Peyer's patch (tissue), 4 donors: ENCODE measurements around the gene SPATA9. TPM values are rescaled to one million over a fixed set of nuclear protein-coding genes. Genes with fewer than 3 reads are reported as not detected.
"Not testable (repeated sequence)": the region's sequence is repeated elsewhere in the genome, so short reads cannot be mapped to it uniquely, and the experiment has no call there.

ENCODE experiments used
- DNase-seq, 3 donors: peaks; one replicate each; pipeline ENCODE4 v3.0.0-alpha.2; 2017 to 2019
- H3K27ac ChIP-seq, 4 donors: fragments of 200-600 bp; sonication (generic); one replicate each; pipeline ENCODE4 v1.5.1; 2016 to 2019
- H3K27me3 ChIP-seq, 2 donors: fragments of 200-600 bp; sonication (generic); one replicate each; pipeline ENCODE4 v1.5.1; 2019
- H3K36me3 ChIP-seq, 3 donors: fragments of 200-600 bp; sonication (generic); one replicate each; pipeline ENCODE4 v1.5.1; 2016 to 2019
- H3K4me1 ChIP-seq, 4 donors: fragments of 200-600 bp; sonication (generic); one replicate each; pipeline ENCODE4 v1.5.1; 2016 to 2019
- H3K4me3 ChIP-seq, 4 donors: fragments of 200-600 bp; sonication (generic); 1 replicate in 3 of 4; 2 replicates in 1 of 4; pipeline ENCODE4 v1.5.1; 2016 to 2019; ENCODE audit warnings: mild to moderate bottlenecking in 1 of 4
- H3K9me3 ChIP-seq, 4 donors: fragments of 200-600 bp; sonication (generic); one replicate each; pipeline ENCODE4 v1.5.1; 2016 to 2019; ENCODE audit warnings: mild to moderate bottlenecking in 1 of 4
- CTCF ChIP-seq, 6 experiments: fragments of 450-650 bp in 4 of 6; fragments of 200-600 bp in 2 of 6; sonication (generic) in 1 of 6; IDR thresholded peaks; one replicate each; pipeline ENCODE4 v1.5.1; 2017 to 2019; ENCODE audit warnings: antibody characterized with exemption in 6 of 6, mild to moderate bottlenecking in 3 of 6, moderate library complexity in 1 of 6
- POLR2A ChIP-seq, 2 donors: fragments of 450-650 bp; IDR thresholded peaks; one replicate each; pipeline ENCODE4 v1.5.1; 2017; ENCODE audit warnings: antibody characterized with exemption in 2 of 2, mild to moderate bottlenecking in 2 of 2, moderate library complexity in 2 of 2
- total RNA-seq, 4 donors: library from RNA; depleted of rRNA; stranded (reverse); fragments of >200 nt; gene quantifications; one replicate each; pipeline ENCODE4 v1.1.0, GENCODE V29; 2016

Gene SPATA9
- total RNA-seq, 4 donors from 2014 or later: not detected

DNA sequence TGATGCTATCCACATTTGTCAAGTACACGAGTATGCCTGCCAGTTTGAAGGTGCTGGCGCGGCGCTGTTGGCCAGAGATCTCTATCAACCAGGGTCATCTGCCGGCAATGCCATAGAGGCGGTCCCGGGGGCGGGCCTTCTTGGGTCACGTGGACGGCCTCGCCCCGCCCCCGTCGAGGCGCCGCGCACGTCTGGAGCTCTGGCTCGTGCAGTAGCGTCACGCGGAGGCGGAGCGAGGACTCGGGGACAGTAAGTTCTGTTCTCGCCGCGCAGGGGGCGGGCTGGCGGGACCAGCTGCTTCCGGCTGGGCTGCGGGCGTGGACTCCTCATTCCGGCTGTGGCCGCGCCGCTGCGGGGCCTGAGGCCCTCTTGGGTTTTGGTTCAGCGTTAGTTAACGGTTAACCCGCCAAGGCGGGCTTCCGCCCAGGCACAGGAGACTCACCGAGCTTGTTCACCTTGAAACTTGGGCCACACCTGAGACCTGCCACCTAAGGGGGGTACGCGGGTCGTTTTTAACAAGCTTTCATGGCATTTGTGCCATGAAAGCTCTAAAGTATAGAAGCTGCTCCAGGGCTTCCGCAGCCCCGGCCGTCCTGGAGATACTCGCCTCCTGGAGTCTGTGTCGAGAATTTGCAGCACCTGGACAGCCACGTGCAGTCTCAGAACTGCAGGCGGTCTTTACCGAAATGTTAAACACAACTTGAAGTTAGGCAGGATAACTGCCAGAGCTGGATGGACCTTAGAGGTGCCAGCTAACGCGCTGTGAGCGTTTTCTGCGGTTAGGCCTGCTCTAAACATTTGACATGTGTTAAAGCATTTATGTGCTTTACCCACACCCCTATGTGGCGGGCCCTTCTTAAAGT is 36.0 kb downstream of the SPATA9 start, which contains the start of gene RFESD:
Gene RFESD, plus strand, starts transcription at position 209 of the 863 bp plus-strand sequence. CDS start 5,495 bp downstream, outside the sequence.
- peak within 1 kb of the TSS; percentile 39 to 53 (median 50) for H3K4me3 ChIP-seq
- peaks cover 0 to 9% (median 3%) of the 10 kb centered on the region in 4 donors for H3K4me1 ChIP-seq
- DNase-seq: peak; percentile 99 to 100 (median 100)
- H3K27ac ChIP-seq: peak within 1 kb of the TSS; percentile 85 to 98 (median 92)
- no peaks in the 10 kb centered on the region for H3K27me3 ChIP-seq
- H3K36me3 ChIP-seq: no peaks in the 10 kb centered on the region
- H3K9me3 ChIP-seq: no peaks in the 10 kb centered on the region
- TF ChIP-seq POLR2A (IDR thresholded peaks at IDR 0.05) (peak; percentile 87 to 92), CTCF (IDR thresholded peaks at IDR 0.05) (peak in 4 of 6 experiments; percentile 18 to 40 (median 25))

DNA sequence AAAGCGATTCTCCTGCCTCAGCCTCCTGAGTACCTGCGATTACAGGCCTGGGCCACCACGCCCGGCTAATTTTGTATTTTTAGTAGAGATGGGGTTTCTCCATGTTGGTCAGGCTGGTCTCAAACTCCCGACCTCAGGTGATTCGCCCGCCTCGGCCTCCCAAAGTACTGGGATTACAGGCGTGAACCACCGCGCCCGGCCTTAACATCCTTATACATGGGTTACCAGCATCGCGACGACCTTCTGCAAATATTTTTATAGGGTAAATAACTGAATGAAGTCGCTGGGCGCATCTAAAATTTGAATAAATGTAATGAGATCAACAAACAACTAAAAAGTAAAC is 36.6 kb downstream of the SPATA9 start:
- DNase-seq, H3K4me1 ChIP-seq, H3K9me3 ChIP-seq, H3K27me3 ChIP-seq, H3K36me3 ChIP-seq: not testable (repeated sequence)
- H3K27ac ChIP-seq: peak overlapping the region; percentile 85 to 98 (median 92)
- peak overlapping the region; percentile 39 to 53 (median 50) for H3K4me3 ChIP-seq

DNA sequence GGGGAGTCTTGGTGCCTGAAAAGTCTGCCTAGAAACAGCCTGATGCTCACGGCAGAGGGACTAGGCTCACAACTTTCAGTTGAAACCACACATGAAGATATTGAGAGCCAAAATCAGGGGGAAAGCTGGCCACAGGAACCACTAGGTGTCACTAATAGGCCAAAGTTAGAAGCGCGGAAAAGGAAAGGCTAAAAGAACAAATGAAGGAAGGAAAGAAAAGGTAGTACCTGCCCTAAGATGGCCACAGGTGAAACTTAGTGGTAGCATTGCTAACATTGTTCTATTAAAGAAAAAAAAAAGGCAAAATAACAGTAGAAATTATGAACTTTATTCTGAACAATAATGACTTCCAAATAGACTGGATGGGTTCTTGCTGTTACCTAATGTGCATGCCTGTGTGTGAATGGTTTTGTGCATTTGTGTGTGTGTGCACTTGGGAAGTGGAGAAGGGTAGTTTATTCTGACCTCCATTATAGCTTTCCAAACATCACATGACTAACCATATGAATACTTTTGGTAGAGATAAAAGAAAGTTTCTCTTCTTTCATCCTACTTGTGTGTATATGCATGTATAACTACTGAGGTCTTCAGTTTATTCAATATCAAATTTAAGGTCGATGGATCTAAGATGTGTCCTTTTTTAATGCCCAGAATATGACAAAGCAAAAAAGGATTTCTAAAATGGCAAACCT is 38.3 kb downstream of the SPATA9 start:
- Histone ChIP-seq H3K4me1 (peaks cover 0 to 9% (median 3%) of the 10 kb centered on the region in 4 donors), H3K27me3 (no peaks in the 10 kb centered on the region), H3K27ac (peak overlapping the region in 3 of 4 donors; percentile 12 to 98 (median 38)), H3K4me3 (no peak overlapping the region), H3K9me3 (no peaks in the 10 kb centered on the region), H3K36me3 (no peaks in the 10 kb centered on the region)
- TF ChIP-seq POLR2A (IDR thresholded peaks at IDR 0.05) (no peak), CTCF (IDR thresholded peaks at IDR 0.05) (peak; percentile 61 to 86 (median 76))
- peak in 2 of 3 donors; percentile 46 to 83 for DNase-seq

GRCh38 chr5:95643152-95643551 is 39.6 kb downstream of the SPATA9 start:
- Histone ChIP-seq H3K36me3 (no peaks in the 10 kb centered on the region), H3K9me3 (no peaks in the 10 kb centered on the region), H3K27me3 (no peaks in the 10 kb centered on the region), H3K27ac (no peak overlapping the region), H3K4me1 (peaks cover 0 to 9% (median 3%) of the 10 kb centered on the region in 4 donors), H3K4me3 (no peak overlapping the region)
- DNase-seq: no peak
- TF ChIP-seq POLR2A (IDR thresholded peaks at IDR 0.05) (no peak), CTCF (IDR thresholded peaks at IDR 0.05) (no peak)

DNA sequence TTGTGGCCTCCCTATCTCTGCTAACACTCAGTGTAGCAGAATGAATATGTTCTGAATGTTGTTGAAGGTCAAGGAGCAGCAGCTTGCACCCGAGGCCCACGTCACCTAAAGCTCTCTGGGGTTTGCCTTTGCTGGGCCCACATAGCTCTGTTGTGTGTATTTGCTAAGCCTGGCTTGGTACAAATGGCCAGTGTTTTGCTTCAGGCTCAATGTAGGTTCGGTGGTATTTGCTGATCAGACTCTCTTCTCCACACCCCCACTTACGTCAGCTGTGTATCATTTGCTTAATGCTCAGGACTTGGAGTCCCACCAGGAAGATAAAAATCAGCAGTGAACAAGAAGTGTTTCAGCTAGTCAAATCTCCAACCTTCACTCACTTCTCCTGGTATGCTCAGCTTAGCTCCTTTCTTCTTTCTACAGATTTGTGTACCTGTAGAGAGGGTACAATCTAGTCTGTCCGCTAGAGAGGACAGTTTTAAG is 41.0 kb downstream of the SPATA9 start:
- Histone ChIP-seq H3K9me3 (no peaks in the 10 kb centered on the region), H3K36me3 (no peaks in the 10 kb centered on the region), H3K4me3 (no peak overlapping the region), H3K27ac (peak overlapping the region in 2 of 4 donors; percentile 33 to 50), H3K27me3 (no peaks in the 10 kb centered on the region), H3K4me1 (no peaks in the 10 kb centered on the region)
- no peak for DNase-seq
- TF ChIP-seq CTCF (IDR thresholded peaks at IDR 0.05): no peak
- TF ChIP-seq POLR2A (IDR thresholded peaks at IDR 0.05): no peak

DNA sequence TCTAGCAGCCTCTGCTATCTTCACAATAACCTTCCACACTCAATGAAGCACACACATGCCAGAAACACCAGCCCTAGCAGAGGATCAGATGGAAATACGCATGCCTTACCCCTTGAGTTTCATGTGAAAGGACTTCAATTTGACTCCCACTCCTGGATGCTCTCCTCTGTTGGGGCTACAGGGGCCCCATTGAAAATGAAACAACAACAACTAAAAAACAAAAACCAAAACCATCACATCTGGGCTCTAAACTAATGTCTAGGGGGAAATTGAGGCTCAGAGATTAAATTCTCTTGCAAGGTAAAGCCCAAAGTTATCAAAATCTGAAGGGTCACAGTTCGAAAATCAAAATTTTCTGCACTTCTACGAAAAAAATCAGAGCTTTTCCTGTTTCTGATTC is 44.2 kb downstream of the SPATA9 start:
- TF ChIP-seq POLR2A (IDR thresholded peaks at IDR 0.05) (no peak), CTCF (IDR thresholded peaks at IDR 0.05) (no peak)
- no peaks in the 10 kb centered on the region for H3K36me3 ChIP-seq
- H3K9me3 ChIP-seq: no peaks in the 10 kb centered on the region
- no peaks in the 10 kb centered on the region for H3K4me1 ChIP-seq
- no peak overlapping the region for H3K4me3 ChIP-seq
- H3K27me3 ChIP-seq: no peaks in the 10 kb centered on the region
- no peak for DNase-seq
- no peak overlapping the region for H3K27ac ChIP-seq
